Measurements from ENCODE around the gene CATSPER1.

- TF ChIP-seq, protein P1, sequence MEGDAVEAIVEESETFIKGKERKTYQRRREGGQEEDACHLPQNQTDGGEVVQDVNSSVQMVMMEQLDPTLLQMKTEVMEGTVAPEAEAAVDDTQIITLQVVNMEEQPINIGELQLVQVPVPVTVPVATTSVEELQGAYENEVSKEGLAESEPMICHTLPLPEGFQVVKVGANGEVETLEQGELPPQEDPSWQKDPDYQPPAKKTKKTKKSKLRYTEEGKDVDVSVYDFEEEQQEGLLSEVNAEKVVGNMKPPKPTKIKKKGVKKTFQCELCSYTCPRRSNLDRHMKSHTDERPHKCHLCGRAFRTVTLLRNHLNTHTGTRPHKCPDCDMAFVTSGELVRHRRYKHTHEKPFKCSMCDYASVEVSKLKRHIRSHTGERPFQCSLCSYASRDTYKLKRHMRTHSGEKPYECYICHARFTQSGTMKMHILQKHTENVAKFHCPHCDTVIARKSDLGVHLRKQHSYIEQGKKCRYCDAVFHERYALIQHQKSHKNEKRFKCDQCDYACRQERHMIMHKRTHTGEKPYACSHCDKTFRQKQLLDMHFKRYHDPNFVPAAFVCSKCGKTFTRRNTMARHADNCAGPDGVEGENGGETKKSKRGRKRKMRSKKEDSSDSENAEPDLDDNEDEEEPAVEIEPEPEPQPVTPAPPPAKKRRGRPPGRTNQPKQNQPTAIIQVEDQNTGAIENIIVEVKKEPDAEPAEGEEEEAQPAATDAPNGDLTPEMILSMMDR (IDR thresholded peaks at IDR 0.05): no peak
- no peak for TF ChIP-seq POLR2A (IDR thresholded peaks at IDR 0.05)
Measured at GRCh38 chr11:66014804-66015453, 11.3 kb downstream of the CATSPER1 start.
